Glomerular endothelial cell (primary cell): ENCODE measurements around the gene ELSPBP1. TPM values are rescaled to one million over a fixed set of nuclear protein-coding genes. Genes with fewer than 3 reads are reported as not detected.
"Not testable (repeated sequence)": the region's sequence is repeated elsewhere in the genome, so short reads cannot be mapped to it uniquely, and the experiment has no call there.

Experiments used
- DNase-seq: peaks from one replicate; pipeline ENCODE4 v3.0.0-alpha.2; 2011; ENCODE audit warnings: low read depth, low spot score; ENCODE audit errors: extremely low read depth
- total RNA-seq: library from RNA; depleted of rRNA; stranded (reverse); fragments of >200 nt; gene quantifications from 2 replicates; pipeline ENCODE4 v1.2.3, GENCODE V29; 2015

ELSPBP1 gene
- total RNA-seq, 1 donor from 2014 or later: not detected

GRCh38 chr19:48041877-48042580 is 47.6 kb downstream of the ELSPBP1 start:
- no peak for DNase-seq

- DNase-seq: no peak
These were observed 49.3 kb downstream of the ELSPBP1 start, which contains the start of gene CABP5 for GRCh38 chr19:48043675-48044258. TSS of gene CABP5 (minus strand) at chr19:48044079. CDS start at chr19:48043922, 157 bp downstream.

- DNase-seq: no peak
These were observed 50.1 kb downstream of the ELSPBP1 start for GRCh38 chr19:48044561-48044960.

GRCh38 chr19:48051335-48052033 is 57.1 kb downstream of the ELSPBP1 start:
- no peak for DNase-seq

- no peak for DNase-seq
These were observed 58.6 kb downstream of the ELSPBP1 start for GRCh38 chr19:48053076-48053475.

- no peak for DNase-seq
These were observed 59.4 kb downstream of the ELSPBP1 start for GRCh38 chr19:48053856-48054255.

GRCh38 chr19:48059331-48059730 is 64.9 kb downstream of the ELSPBP1 start:
- DNase-seq: no peak

GRCh38 chr19:48060381-48060780 is 65.9 kb downstream of the ELSPBP1 start:
- DNase-seq: no peak

- no peak for DNase-seq
These were observed 67.2 kb downstream of the ELSPBP1 start for GRCh38 chr19:48061401-48062344.

- DNase-seq: no peak
These were observed 70.1 kb downstream of the ELSPBP1 start for GRCh38 chr19:48064509-48064908.

- no peak for DNase-seq
These were observed 75.0 kb downstream of the ELSPBP1 start for GRCh38 chr19:48069435-48069834.

- not testable (repeated sequence) for DNase-seq
These were observed 75.8 kb downstream of the ELSPBP1 start for GRCh38 chr19:48070177-48070769.

Other genes with a start within 250 kb of the ELSPBP1 start
- 183 and 223 TPM in 2 replicates for gene NOP53, start 249.1 kb upstream of the ELSPBP1 start, total RNA-seq
- 418 and 795 TPM in 2 replicates for gene SELENOW, start 215.9 kb upstream of the ELSPBP1 start, total RNA-seq
- not detected in 2 replicates for gene TPRX1, start 190.1 kb upstream of the ELSPBP1 start, total RNA-seq
- gene CRX, start 172.7 kb upstream of the ELSPBP1 start, total RNA-seq: not detected in 2 replicates
- gene TPRX2, start 135.4 kb upstream of the ELSPBP1 start, total RNA-seq: not detected in 2 replicates
- not detected in 2 replicates for gene SULT2A1, start 108.3 kb upstream of the ELSPBP1 start, total RNA-seq
- gene BSPH1, start 2.5 kb upstream of the ELSPBP1 start, total RNA-seq: not detected in 2 replicates
- not detected in 2 replicates for gene CABP5, start 49.4 kb downstream of the ELSPBP1 start, total RNA-seq
- 279 and 309 TPM in 2 replicates for gene PLA2G4C, start 116.2 kb downstream of the ELSPBP1 start, total RNA-seq
- gene LIG1, start 175.7 kb downstream of the ELSPBP1 start, total RNA-seq: 42.9 and 47.3 TPM in 2 replicates
- 3.6 and 6.5 TPM in 2 replicates for gene ZSWIM9, start 176.0 kb downstream of the ELSPBP1 start, total RNA-seq